IMR-90 (cell line): ENCODE data around the gene CYP51A1. TPM values are rescaled to one million over a fixed set of nuclear protein-coding genes. Genes with fewer than 3 reads are reported as not detected.

ENCODE experiments used
- ATAC-seq: fragments of 200-7000 bp; cut with Tn5 transposase; 2 replicates; pipeline ENCODE4 v1.9.1; 2020; ENCODE audit warnings: low read depth, mild to moderate bottlenecking, moderate library complexity
- BruUV-seq: library from RNA; stranded (reverse); fragments of 400-500 nt; replicated peaks from 2 replicates; lab custom pipeline; 2021; lab: Mats Ljungman, UMichigan
- CTCF ChIA-PET: fragments of 300-600 bp; formaldehyde crosslinking; extraction: SDS; loops from one replicate; lab custom pipeline; 2021; ENCODE audit warnings: antibody characterized with exemption; lab: Yijun Ruan, JAX
- POLR2A ChIA-PET: fragments of 300-600 bp; sonication (Branson Sonifier 250); formaldehyde crosslinking; loops from one replicate; lab custom pipeline; 2022; ENCODE audit warnings: antibody characterized with exemption; ENCODE audit not compliant: unreplicated experiment; lab: Charles Lee
- DNase-seq: peaks from one replicate; pipeline ENCODE4 v3.0.0; 2013
- H2AFZ ChIP-seq: replicated peaks from 2 replicates; pipeline ENCODE3; 2013; ENCODE audit warnings: low read length, mild to moderate bottlenecking; ENCODE audit not compliant: poor library complexity
- H2AK5ac ChIP-seq: 2 replicates; pipeline ENCODE4 v1.6.1; 2013; ENCODE audit warnings: low read depth, low read length, inconsistent platforms
- H2AK9ac ChIP-seq: replicated peaks from 2 replicates; pipeline ENCODE3; 2013; ENCODE audit warnings: mild to moderate bottlenecking, low read depth, low read length, moderate library complexity; ENCODE audit not compliant: poor library complexity
- H2BK120ac ChIP-seq: 2 replicates; pipeline ENCODE4 v1.6.1; 2013; ENCODE audit warnings: low read depth, low read length, inconsistent platforms
- H2BK15ac ChIP-seq: 3 replicates; pipeline ENCODE4 v1.6.1; 2013; ENCODE audit warnings: low read depth, low read length, inconsistent platforms
- H2BK20ac ChIP-seq: 2 replicates; pipeline ENCODE4 v1.6.1; 2013; ENCODE audit warnings: low read depth, mild to moderate bottlenecking, inconsistent platforms, low read length, moderate library complexity
- H2BK5ac ChIP-seq: 2 replicates; pipeline ENCODE4 v1.6.1; 2013; ENCODE audit warnings: mild to moderate bottlenecking, low read depth, low read length, inconsistent platforms; ENCODE audit not compliant: poor library complexity, severe bottlenecking
- H3K14ac ChIP-seq: replicated peaks from 2 replicates; pipeline ENCODE4 v1.6.1; 2013; ENCODE audit warnings: low read depth, low read length, inconsistent platforms
- H3K18ac ChIP-seq: 2 replicates; pipeline ENCODE4 v1.6.1; 2013; ENCODE audit warnings: low read depth, low read length, control low read depth
- H3K23ac ChIP-seq: 2 replicates; pipeline ENCODE4 v1.6.1; 2013; ENCODE audit warnings: low read depth, low read length, inconsistent platforms
- H3K27ac ChIP-seq: 2 replicates; pipeline ENCODE4 v1.5.1; 2013; ENCODE audit warnings: mild to moderate bottlenecking, control low read depth, low read length; ENCODE audit not compliant: insufficient read depth
- H3K27me3 ChIP-seq: 2 replicates; pipeline ENCODE4 v1.6.1; 2013; ENCODE audit warnings: low read length; ENCODE audit not compliant: control insufficient read depth, insufficient read depth
- H3K36me3 ChIP-seq: 2 replicates; pipeline ENCODE4 v1.6.1; 2013; ENCODE audit warnings: low read length, mixed read lengths; ENCODE audit not compliant: control insufficient read depth, insufficient read depth
- H3K4ac ChIP-seq: 2 replicates; pipeline ENCODE4 v1.6.1; 2013; ENCODE audit warnings: low read depth, low read length, inconsistent platforms
- H3K4me1 ChIP-seq: 2 replicates; pipeline ENCODE4 v1.6.1; 2013; ENCODE audit warnings: low read length, mixed read lengths; ENCODE audit not compliant: control insufficient read depth, insufficient read depth
- H3K4me2 ChIP-seq: 2 replicates; pipeline ENCODE4 v1.6.1; 2013; ENCODE audit warnings: low read depth, mild to moderate bottlenecking, control low read depth, low read length, moderate library complexity
- H3K4me3 ChIP-seq: 2 replicates; pipeline ENCODE4 v1.5.1; 2013; ENCODE audit warnings: low read depth, mild to moderate bottlenecking, control low read depth, low read length, moderate library complexity; ENCODE audit not compliant: insufficient read depth
- H3K56ac ChIP-seq: 2 replicates; pipeline ENCODE4 v1.6.1; 2013; ENCODE audit warnings: low read length, inconsistent platforms; ENCODE audit not compliant: insufficient read depth; ENCODE audit errors: extremely low read depth
- H3K79me1 ChIP-seq, 2 experiments: 2 replicates each; pipeline ENCODE4 v1.6.1; 2013; ENCODE audit warnings: low read length in 2 of 2, inconsistent platforms in 1 of 2, low read depth in 1 of 2
- H3K9ac ChIP-seq: 2 replicates; pipeline ENCODE4 v1.6.1; 2013; ENCODE audit warnings: low read depth, low read length, control low read depth
- H3K9me1 ChIP-seq: 2 replicates; pipeline ENCODE4 v1.6.1; 2013; ENCODE audit warnings: low read length, inconsistent platforms; ENCODE audit not compliant: insufficient read depth
- H3K9me3 ChIP-seq: 2 replicates; pipeline ENCODE4 v1.6.1; 2013; ENCODE audit warnings: low read length; ENCODE audit not compliant: control insufficient read depth, insufficient read depth
- H4K20me1 ChIP-seq: 2 replicates; pipeline ENCODE4 v1.6.1; 2013; ENCODE audit warnings: low read length, inconsistent platforms; ENCODE audit not compliant: insufficient read depth
- H4K5ac ChIP-seq: 2 replicates; pipeline ENCODE4 v1.6.1; 2013; ENCODE audit warnings: mild to moderate bottlenecking, low read depth, low read length, control low read depth
- H4K8ac ChIP-seq, 2 experiments: 2 replicates each; pipeline ENCODE4 v1.6.1; 2013; ENCODE audit warnings: low read depth in 2 of 2, low read length in 2 of 2, control low read depth in 1 of 2, inconsistent platforms in 1 of 2
- H4K91ac ChIP-seq: 2 replicates; pipeline ENCODE4 v1.6.1; 2013; ENCODE audit warnings: low read depth, low read length, inconsistent platforms; ENCODE audit not compliant: insufficient read depth
- NFE2L2 ChIP-seq: fragments of 150-350 bp; IDR thresholded peaks from 2 replicates; pipeline ENCODE4 v1.6.1; 2016; ENCODE audit warnings: low read depth, mild to moderate bottlenecking, low read length
- WGBS, 2 experiments: methylation state at CpG; one replicate each; pipeline versions ENCODE4 v1.1.5 to v1.1.7; 2013; ENCODE audit warnings: missing lambda C conversion rate in 2 of 2; ENCODE audit not compliant: insufficient read length in 1 of 2; ENCODE audit errors: extremely low coverage in 2 of 2; 5-methylcytosine and 5-hydroxymethylcytosine counted together
- dilution Hi-C: fragments of 300-500 bp; cut with HindIII; formaldehyde crosslinking; loops from one replicate; pipeline ENCODE4 v1.14.3; 2018; ENCODE audit warnings: low sequenced_read_pairs; ENCODE audit not compliant: unreplicated experiment
- in situ Hi-C: fragments of 300-500 bp; cut with MboI; formaldehyde crosslinking; loops from 3 replicates; pipeline ENCODE4 v1.14.3; 2019; ENCODE audit warnings: low sequenced_read_pairs, inconsistent platforms, mixed read lengths
- intact Hi-C: fragments of 100-400 bp; cut with micrococcal nuclease; formaldehyde crosslinking; loops from 2 replicates; pipeline ENCODE4 v1.10.0; 2022
- polyA plus RNA-seq, 3 experiments: library from polyadenylated mRNA; depleted of rRNA; stranded (reverse); fragments of >200 nt; gene quantifications; 2 replicates each; pipeline ENCODE4 v1.2.3, GENCODE V29; 2012; ENCODE audit warnings: low replicate concordance in 1 of 3
- total RNA-seq: library from RNA; depleted of rRNA; stranded (reverse); fragments of >200 nt; gene quantifications from 2 replicates; pipeline ENCODE4 v1.2.3, GENCODE V29; 2012

CYP51A1 gene
- total and polyA plus RNA-seq, 2 of the 4 experiments (the other 2 are of a cell fraction): 12.1 to 76.4 TPM

- Histone ChIP-seq H3K27me3 (no peaks in the 10 kb centered on the region), H3K23ac (no peak overlapping the region), H2BK20ac (no peak overlapping the region), H3K18ac (no peak overlapping the region), H3K9me3 (no peaks in the 10 kb centered on the region), H3K14ac (no peak overlapping the region), H2AK9ac (no peak overlapping the region), H3K4me3 (no peak overlapping the region), H2AK5ac (no peak overlapping the region), H3K4ac (no peak overlapping the region), H2BK120ac (no peak overlapping the region), H3K79me1 (no peaks in the 10 kb centered on the region), H3K4me1 (no peaks in the 10 kb centered on the region), H3K4me2 (no peak overlapping the region), H4K91ac (no peak overlapping the region), H4K8ac (no peak overlapping the region), H2BK5ac (no peak overlapping the region), H3K56ac (no peak overlapping the region), H4K5ac (no peak overlapping the region), H3K9ac (no peak overlapping the region), H4K20me1 (no peaks in the 10 kb centered on the region), H3K36me3 (peaks cover 12% of the 10 kb centered on the region), H3K27ac (no peak overlapping the region), H2BK15ac (no peak overlapping the region), H2AFZ (no peak overlapping the region), H3K9me1 (no peaks in the 10 kb centered on the region)
- CTCF ChIA-PET: no interaction called here
- no TSS peak for BruUV-seq
- dilution Hi-C loops (no loop called here), in situ Hi-C loops (no loop called here), intact Hi-C loops (no loop called here)
- TF ChIP-seq NFE2L2: no peak
- POLR2A ChIA-PET: no interaction called here
- ATAC-seq (no peak), DNase-seq (no peak)
- WGBS, 2 experiments: 83% methylated on average over 2 of the region's 4 CpGs; no CpG with 5 or more reads in 1 of the 2 experiments
Observed at GRCh38 chr7:92075455-92076158, 58.7 kb downstream of the CYP51A1 start.
